ENCODE results near the gene HLA-A. TPM values are rescaled to one million over a fixed set of nuclear protein-coding genes. Genes with fewer than 3 reads are reported as not detected.
A peak's percentile ranks its signal among the peaks of the same experiment; 100 is the strongest.

HLA-A gene
- total and polyA plus RNA-seq, 2 of the 13 experiments (the other 11 are each of a cell fraction or from before 2014, with no cell fraction given): 345 to 527 TPM

DNA sequence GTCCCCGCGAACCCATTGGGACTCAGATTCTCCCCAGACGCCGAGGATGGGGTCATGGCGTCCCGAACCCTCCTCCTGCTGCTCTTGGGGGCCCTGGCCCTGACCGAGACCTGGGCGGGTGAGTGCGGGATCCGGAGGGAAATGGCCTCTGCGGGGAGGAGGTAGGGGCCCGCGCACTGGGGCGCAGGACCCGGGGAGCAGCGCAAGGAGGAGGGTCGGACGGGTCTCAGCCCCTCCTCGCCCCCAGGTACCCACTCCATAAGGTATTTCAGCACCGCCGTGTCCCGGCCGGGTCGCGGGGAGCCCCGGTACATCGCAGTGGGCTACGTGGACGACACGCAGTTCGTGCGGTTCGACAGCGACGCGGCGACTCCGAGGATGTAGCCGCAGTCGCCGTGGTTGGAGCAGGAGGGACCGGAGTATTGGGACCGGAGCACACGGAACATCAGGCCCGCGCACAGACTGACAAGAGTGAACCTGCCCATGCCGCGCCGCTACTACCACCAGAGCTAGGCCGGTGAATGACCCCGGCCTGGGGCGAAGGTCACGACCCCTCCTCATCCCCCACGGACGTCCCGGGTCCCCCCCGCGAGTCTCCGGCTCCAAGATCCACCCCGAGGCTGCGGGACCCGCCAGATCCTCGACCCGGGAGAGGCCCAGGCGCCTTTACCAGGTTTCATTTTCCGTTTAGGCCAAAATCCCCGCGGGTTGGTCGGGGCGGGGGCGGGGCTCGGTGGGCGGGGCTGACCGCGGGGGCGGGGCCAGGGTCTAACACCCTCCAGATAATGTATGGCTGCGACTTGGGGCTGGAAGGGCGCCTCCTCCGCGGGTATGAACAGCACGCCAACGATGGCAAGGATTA, 15.7 kb upstream of the HLA-A start (continued):
- TF ChIP-seq, protein P1, sequence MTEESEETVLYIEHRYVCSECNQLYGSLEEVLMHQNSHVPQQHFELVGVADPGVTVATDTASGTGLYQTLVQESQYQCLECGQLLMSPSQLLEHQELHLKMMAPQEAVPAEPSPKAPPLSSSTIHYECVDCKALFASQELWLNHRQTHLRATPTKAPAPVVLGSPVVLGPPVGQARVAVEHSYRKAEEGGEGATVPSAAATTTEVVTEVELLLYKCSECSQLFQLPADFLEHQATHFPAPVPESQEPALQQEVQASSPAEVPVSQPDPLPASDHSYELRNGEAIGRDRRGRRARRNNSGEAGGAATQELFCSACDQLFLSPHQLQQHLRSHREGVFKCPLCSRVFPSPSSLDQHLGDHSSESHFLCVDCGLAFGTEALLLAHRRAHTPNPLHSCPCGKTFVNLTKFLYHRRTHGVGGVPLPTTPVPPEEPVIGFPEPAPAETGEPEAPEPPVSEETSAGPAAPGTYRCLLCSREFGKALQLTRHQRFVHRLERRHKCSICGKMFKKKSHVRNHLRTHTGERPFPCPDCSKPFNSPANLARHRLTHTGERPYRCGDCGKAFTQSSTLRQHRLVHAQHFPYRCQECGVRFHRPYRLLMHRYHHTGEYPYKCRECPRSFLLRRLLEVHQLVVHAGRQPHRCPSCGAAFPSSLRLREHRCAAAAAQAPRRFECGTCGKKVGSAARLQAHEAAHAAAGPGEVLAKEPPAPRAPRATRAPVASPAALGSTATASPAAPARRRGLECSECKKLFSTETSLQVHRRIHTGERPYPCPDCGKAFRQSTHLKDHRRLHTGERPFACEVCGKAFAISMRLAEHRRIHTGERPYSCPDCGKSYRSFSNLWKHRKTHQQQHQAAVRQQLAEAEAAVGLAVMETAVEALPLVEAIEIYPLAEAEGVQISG (CRISPR knock-in tag; IDR thresholded peaks at IDR 0.05): peak; percentile 27; the same call in 1 of the 2 replicates
- TF ChIP-seq ZNF256 (CRISPR knock-in tag; conservative IDR thresholded peaks at IDR 0.05) (no peak), ZNF552 (CRISPR knock-in tag; IDR thresholded peaks at IDR 0.05; ENCODE audit: borderline replicate concordance) (no peak), ZNF589 (CRISPR knock-in tag; conservative IDR thresholded peaks at IDR 0.05) (no peak), PAX8 (CRISPR knock-in tag; IDR thresholded peaks at IDR 0.05; ENCODE audit: borderline replicate concordance) (0 out of 2 replicates have a peak, but pooled peaks have one; percentile 42), ZNF264 (CRISPR knock-in tag; IDR thresholded peaks at IDR 0.05) (0 out of 2 replicates have a peak, but pooled peaks have one; percentile 20), ZNF432 (CRISPR knock-in tag; IDR thresholded peaks at IDR 0.05; ENCODE audit: borderline replicate concordance) (no peak), ZNF224 (CRISPR knock-in tag; IDR thresholded peaks at IDR 0.05) (no peak), ETV5 (CRISPR knock-in tag; IDR thresholded peaks at IDR 0.05; ENCODE audit: borderline replicate concordance) (no peak), ZNF451 (CRISPR knock-in tag; IDR thresholded peaks at IDR 0.05) (no peak), ZNF747 (CRISPR knock-in tag; IDR thresholded peaks at IDR 0.05; ENCODE audit: borderline replicate concordance) (no peak), RCOR2 (CRISPR knock-in tag; IDR thresholded peaks at IDR 0.05) (no peak), SETDB1 (CRISPR knock-in tag; IDR thresholded peaks at IDR 0.05; ENCODE audit: borderline replicate concordance) (no peak), MATR3 (CRISPR knock-in tag; IDR thresholded peaks at IDR 0.05) (no peak), ZFP82 (CRISPR knock-in tag; IDR thresholded peaks at IDR 0.05; ENCODE audit: borderline replicate concordance) (no peak), NFIC (IDR thresholded peaks at IDR 0.05; ENCODE audit: low read length) (no peak)
- TF ChIP-seq, protein P2, sequence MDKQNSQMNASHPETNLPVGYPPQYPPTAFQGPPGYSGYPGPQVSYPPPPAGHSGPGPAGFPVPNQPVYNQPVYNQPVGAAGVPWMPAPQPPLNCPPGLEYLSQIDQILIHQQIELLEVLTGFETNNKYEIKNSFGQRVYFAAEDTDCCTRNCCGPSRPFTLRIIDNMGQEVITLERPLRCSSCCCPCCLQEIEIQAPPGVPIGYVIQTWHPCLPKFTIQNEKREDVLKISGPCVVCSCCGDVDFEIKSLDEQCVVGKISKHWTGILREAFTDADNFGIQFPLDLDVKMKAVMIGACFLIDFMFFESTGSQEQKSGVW (CRISPR knock-in tag; IDR thresholded peaks at IDR 0.05; ENCODE audit: borderline replicate concordance): no peak
- TF ChIP-seq, protein P3, sequence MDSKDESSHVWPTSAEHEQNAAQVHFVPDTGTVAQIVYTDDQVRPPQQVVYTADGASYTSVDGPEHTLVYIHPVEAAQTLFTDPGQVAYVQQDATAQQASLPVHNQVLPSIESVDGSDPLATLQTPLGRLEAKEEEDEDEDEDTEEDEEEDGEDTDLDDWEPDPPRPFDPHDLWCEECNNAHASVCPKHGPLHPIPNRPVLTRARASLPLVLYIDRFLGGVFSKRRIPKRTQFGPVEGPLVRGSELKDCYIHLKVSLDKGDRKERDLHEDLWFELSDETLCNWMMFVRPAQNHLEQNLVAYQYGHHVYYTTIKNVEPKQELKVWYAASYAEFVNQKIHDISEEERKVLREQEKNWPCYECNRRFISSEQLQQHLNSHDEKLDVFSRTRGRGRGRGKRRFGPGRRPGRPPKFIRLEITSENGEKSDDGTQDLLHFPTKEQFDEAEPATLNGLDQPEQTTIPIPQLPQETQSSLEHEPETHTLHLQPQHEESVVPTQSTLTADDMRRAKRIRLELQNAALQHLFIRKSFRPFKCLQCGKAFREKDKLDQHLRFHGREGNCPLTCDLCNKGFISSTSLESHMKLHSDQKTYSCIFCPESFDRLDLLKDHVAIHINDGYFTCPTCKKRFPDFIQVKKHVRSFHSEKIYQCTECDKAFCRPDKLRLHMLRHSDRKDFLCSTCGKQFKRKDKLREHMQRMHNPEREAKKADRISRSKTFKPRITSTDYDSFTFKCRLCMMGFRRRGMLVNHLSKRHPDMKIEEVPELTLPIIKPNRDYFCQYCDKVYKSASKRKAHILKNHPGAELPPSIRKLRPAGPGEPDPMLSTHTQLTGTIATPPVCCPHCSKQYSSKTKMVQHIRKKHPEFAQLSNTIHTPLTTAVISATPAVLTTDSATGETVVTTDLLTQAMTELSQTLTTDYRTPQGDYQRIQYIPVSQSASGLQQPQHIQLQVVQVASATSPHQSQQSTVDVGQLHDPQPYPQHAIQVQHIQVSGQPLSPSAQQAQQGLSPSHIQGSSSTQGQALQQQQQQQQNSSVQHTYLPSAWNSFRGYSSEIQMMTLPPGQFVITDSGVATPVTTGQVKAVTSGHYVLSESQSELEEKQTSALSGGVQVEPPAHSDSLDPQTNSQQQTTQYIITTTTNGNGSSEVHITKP (CRISPR knock-in tag; IDR thresholded peaks at IDR 0.05; ENCODE audit: low read depth): no peak
- TF ChIP-seq, protein P4, sequence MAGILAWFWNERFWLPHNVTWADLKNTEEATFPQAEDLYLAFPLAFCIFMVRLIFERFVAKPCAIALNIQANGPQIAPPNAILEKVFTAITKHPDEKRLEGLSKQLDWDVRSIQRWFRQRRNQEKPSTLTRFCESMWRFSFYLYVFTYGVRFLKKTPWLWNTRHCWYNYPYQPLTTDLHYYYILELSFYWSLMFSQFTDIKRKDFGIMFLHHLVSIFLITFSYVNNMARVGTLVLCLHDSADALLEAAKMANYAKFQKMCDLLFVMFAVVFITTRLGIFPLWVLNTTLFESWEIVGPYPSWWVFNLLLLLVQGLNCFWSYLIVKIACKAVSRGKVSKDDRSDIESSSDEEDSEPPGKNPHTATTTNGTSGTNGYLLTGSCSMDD (CRISPR knock-in tag; IDR thresholded peaks at IDR 0.05): 0 out of 2 replicates have a peak, but pooled peaks have one; percentile 21

All from HepG2 (cell line).